ENCODE measurements around the gene KISS1. TPM values are rescaled to one million over a fixed set of nuclear protein-coding genes. Genes with fewer than 3 reads are reported as not detected.

The KISS1 gene
- total RNA-seq, 2 donors from 2014 or later, result not detected

DNA sequence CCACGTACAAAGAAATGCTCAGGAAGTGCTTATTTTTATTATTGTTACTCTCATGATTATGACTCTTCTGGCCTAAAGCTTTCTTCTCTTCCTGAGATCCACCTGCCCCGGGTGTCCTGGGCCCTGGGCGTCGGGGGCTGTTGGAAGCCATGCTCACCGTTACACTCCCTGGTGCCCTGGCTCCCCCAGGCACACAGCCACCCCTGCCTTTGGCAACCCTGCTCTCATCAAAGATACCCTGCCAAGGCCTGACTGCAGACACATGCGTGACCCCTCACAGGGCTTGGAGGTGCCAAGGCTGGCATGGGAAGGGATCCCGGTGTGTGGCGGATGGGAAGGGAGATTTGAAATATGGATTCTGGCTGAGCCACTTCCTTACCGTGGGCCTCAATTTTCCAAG, 3.3 kb upstream of the KISS1 start:
- Histone ChIP-seq H3K4me1 (peaks cover 9% of the 10 kb centered on the region), H3K27ac (no peak overlapping the region), H3K9me3 (no peaks in the 10 kb centered on the region), H3K36me3 (replicated peaks in 1 of 2; ENCODE audit: insufficient read depth in 1 of 2, low read depth in 2 of 2) (no peaks in the 10 kb centered on the region), H3K4me3 (no peak overlapping the region), H3K27me3 (no peaks in the 10 kb centered on the region)
- WGBS, 2 donors, result 67 to 85% methylated on average over 9 of the region's 9 CpGs
- DNase-seq (no peak), ATAC-seq (no peak)
- TF ChIP-seq, protein P1, sequence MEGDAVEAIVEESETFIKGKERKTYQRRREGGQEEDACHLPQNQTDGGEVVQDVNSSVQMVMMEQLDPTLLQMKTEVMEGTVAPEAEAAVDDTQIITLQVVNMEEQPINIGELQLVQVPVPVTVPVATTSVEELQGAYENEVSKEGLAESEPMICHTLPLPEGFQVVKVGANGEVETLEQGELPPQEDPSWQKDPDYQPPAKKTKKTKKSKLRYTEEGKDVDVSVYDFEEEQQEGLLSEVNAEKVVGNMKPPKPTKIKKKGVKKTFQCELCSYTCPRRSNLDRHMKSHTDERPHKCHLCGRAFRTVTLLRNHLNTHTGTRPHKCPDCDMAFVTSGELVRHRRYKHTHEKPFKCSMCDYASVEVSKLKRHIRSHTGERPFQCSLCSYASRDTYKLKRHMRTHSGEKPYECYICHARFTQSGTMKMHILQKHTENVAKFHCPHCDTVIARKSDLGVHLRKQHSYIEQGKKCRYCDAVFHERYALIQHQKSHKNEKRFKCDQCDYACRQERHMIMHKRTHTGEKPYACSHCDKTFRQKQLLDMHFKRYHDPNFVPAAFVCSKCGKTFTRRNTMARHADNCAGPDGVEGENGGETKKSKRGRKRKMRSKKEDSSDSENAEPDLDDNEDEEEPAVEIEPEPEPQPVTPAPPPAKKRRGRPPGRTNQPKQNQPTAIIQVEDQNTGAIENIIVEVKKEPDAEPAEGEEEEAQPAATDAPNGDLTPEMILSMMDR (IDR thresholded peaks at IDR 0.05), result no peak
- no peak for TF ChIP-seq POLR2A (IDR thresholded peaks at IDR 0.05)
- intact Hi-C loops (cut with DNase I), result no loop called here

DNA sequence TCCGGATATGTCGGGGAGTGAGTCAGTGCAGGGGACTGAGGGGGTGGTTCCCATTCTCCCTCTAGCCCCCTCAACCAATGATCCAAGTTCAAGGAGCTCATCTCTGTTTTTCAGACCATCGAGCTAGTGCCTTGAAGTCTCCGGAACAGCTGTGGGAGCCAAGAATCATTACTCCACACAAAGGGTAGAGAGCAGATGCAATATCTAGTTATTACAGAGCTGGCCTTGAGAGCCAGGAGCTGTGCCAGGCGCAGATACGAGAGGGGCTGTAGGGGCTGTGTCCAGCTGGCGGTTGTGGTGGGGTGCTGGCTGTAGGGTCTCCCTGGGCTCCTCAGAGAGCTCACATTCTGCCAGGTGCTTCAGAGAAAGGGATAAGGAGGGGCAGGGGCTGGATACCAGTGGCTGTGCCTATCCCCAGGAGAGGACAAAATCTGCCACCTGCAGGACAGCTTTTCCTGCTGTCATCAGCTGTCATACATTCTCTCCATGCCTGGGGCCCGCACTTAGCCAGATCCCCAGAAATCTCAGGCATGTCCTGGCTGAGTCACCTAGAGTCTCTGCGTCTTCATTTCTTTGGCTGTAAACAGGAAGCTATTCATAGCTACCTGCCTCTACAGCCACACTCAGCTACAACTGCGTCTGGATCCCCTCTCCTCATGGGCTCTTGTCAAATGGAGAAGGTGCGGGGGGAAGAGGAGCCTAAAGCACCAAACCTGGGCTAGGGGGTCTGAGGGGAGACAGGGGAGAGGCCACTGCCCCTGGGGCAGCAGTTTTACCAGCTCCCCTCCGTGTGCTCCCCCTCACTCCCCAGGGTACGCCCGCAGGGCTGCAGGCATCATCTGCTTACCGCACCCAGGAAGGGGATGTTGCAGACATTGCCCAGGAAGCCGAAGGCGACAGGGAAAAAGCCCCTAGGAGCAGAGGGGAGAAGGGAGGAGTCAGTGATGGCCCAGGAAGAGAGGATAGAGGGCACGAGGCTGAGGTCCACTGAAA, 2.4 kb upstream of the KISS1 start:
- Histone ChIP-seq H3K27ac (no peak overlapping the region), H3K27me3 (no peaks in the 10 kb centered on the region), H3K4me3 (no peak overlapping the region), H3K9me3 (no peaks in the 10 kb centered on the region), H3K36me3 (replicated peaks in 1 of 2; ENCODE audit: insufficient read depth in 1 of 2, low read depth in 2 of 2) (no peaks in the 10 kb centered on the region), H3K4me1 (peaks cover 9% of the 10 kb centered on the region)
- intact Hi-C loops (cut with DNase I), result no loop called here
- TF ChIP-seq POLR2A (IDR thresholded peaks at IDR 0.05), result no peak
- TF ChIP-seq, protein P1 (IDR thresholded peaks at IDR 0.05), result peak in 3 of 7 experiments; percentile 4 to 9 (median 8)
- ATAC-seq, result peak; percentile 55
- WGBS, 2 donors, result 56 to 59% methylated on average over 18 of the region's 18 CpGs
- DNase-seq, result peak in 3 of 4 donors; percentile 3 to 39 (median 21)

DNA sequence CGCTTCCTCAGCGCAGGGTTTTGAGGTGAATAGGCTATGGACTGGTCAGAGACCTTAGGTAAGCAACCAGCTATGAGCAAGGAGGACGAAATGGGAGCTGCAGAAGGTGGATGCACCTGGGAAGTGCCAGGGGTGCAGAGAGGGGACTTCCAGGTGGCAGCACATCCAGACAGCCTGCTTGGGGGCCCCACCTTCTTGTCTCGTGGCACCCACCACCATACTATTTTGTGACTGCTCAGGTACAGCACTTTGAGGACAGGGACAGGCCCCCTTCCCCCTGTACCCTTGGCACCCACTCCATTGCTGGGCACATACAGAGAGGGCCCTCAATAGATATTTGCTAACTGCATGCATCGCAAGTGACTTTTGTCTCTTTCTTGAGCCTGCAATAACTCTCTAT, 777 bp upstream of the KISS1 start:
- no peaks in the 10 kb centered on the region for H3K36me3 ChIP-seq (replicated peaks in 1 of 2; ENCODE audit: insufficient read depth in 1 of 2, low read depth in 2 of 2)
- TF ChIP-seq POLR2A (IDR thresholded peaks at IDR 0.05), result no peak
- TF ChIP-seq, protein P1 (IDR thresholded peaks at IDR 0.05), result no peak
- DNase-seq, result no peak
- intact Hi-C loops (cut with DNase I), result no loop called here
- H3K4me3 ChIP-seq, result no peak overlapping the region
- no peaks in the 10 kb centered on the region for H3K27me3 ChIP-seq
- H3K9me3 ChIP-seq, result no peaks in the 10 kb centered on the region
- H3K27ac ChIP-seq, result no peak overlapping the region
- WGBS, 2 donors, result 63 to 82% methylated on average over 5 of the region's 5 CpGs
- no peak for ATAC-seq
- H3K4me1 ChIP-seq, result peaks cover 9% of the 10 kb centered on the region

DNA sequence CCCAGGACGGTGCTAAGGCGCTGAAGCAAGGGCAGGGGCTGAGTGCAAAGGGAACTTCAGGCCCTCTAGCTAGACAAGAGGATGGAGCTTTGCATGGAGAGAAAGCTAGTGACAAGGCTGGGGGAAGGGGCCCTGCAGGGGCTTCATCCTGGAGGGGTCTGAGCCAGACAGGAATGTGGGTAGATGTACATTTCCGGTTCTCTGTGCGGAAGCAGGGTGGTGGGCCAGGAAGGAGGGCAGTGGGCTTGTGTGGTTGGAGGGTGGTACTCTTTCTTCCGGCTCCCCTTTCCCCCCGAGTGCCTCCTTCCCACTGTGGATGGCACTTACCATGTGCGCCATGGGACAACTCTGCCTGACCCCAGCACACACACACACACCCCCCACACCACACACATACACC, 1.5 kb downstream of the KISS1 start:
- TF ChIP-seq POLR2A (IDR thresholded peaks at IDR 0.05), result no peak
- TF ChIP-seq, protein P1 (IDR thresholded peaks at IDR 0.05), result no peak
- Histone ChIP-seq H3K4me3 (no peak overlapping the region), H3K27me3 (no peaks in the 10 kb centered on the region), H3K9me3 (no peaks in the 10 kb centered on the region), H3K4me1 (peaks cover 9% of the 10 kb centered on the region), H3K27ac (no peak overlapping the region), H3K36me3 (replicated peaks in 1 of 2; ENCODE audit: insufficient read depth in 1 of 2, low read depth in 2 of 2) (no peaks in the 10 kb centered on the region)
- 63 to 82% methylated on average over 5 to 7 of the region's 7 CpGs for WGBS, 2 donors
- intact Hi-C loops (cut with DNase I), result no loop called here
- DNase-seq (no peak), ATAC-seq (no peak)

Measured in body of pancreas (tissue), 4 donors.